Stimulated activated naive CD4-positive, alpha-beta T cell (primary cell): ENCODE results near the gene CD80.

Experiments
- DNase-seq, 6 experiments: peaks; one replicate each; lab custom pipeline; 2025; lab: John Stamatoyannopoulos, UW

The CD80 gene

GRCh38 chr3:119547227-119547626, 12.2 kb downstream of the CD80 start:
- no peak for DNase-seq

- no peak for DNase-seq
These were observed 16.3 kb downstream of the CD80 start for GRCh38 chr3:119543147-119543546.

- DNase-seq: no peak
These were observed 17.1 kb downstream of the CD80 start for GRCh38 chr3:119542168-119542767.

GRCh38 chr3:119541547-119541946, 17.9 kb downstream of the CD80 start:
- no peak for DNase-seq

GRCh38 chr3:119538772-119539171, 20.6 kb downstream of the CD80 start:
- DNase-seq: no peak

GRCh38 chr3:119536757-119537156, 22.7 kb downstream of the CD80 start:
- no peak for DNase-seq

- DNase-seq: no peak
These were observed 25.1 kb downstream of the CD80 start for GRCh38 chr3:119534296-119534695.

GRCh38 chr3:119531151-119531550, 28.3 kb downstream of the CD80 start:
- no peak for DNase-seq

GRCh38 chr3:119530456-119530855, 29.0 kb downstream of the CD80 start:
- no peak for DNase-seq

GRCh38 chr3:119529883-119530282, 29.5 kb downstream of the CD80 start:
- DNase-seq: no peak

GRCh38 chr3:119527714-119528113, 31.7 kb downstream of the CD80 start:
- no peak for DNase-seq

GRCh38 chr3:119524931-119525662, 34.3 kb downstream of the CD80 start:
- no peak for DNase-seq

GRCh38 chr3:119518026-119518425, 41.4 kb downstream of the CD80 start:
- DNase-seq: no peak

GRCh38 chr3:119517112-119517511, 42.3 kb downstream of the CD80 start:
- no peak for DNase-seq

GRCh38 chr3:119514637-119515036, 44.8 kb downstream of the CD80 start:
- no peak for DNase-seq

- DNase-seq: no peak
These were observed 48.7 kb downstream of the CD80 start for GRCh38 chr3:119510690-119511089.

GRCh38 chr3:119508172-119508845, 51.1 kb downstream of the CD80 start:
- DNase-seq: no peak

GRCh38 chr3:119507404-119507803, 52.0 kb downstream of the CD80 start:
- no peak for DNase-seq

GRCh38 chr3:119506631-119507030, 52.8 kb downstream of the CD80 start:
- no peak for DNase-seq

GRCh38 chr3:119500901-119501300, 58.5 kb downstream of the CD80 start:
- DNase-seq: no peak

GRCh38 chr3:119500265-119500664, 59.1 kb downstream of the CD80 start:
- DNase-seq: no peak

GRCh38 chr3:119498186-119499011, 61.0 kb downstream of the CD80 start, which contains the start of gene TIMMDC1:
TIMMDC1 (plus strand) TSS chr3:119498547; CDS start chr3:119498734, 187 bp downstream.
- DNase-seq: peak; percentile 92 to 97 (median 96)
